OCI-LY3 (cell line): ENCODE measurements around the gene DNAAF8.

ENCODE experiments used
- EZH2phosphoT487 ChIP-seq: fragments of 200-600 bp; shearing (Covaris generic); IDR thresholded peaks from 2 replicates; pipeline ENCODE4 v1.6.1; 2018; ENCODE audit warnings: antibody characterized with exemption, mixed run types, low read depth
- TF ChIP-seq, protein P1 (sequence below): fragments of 200-600, 300-600 bp; sonication (generic); IDR thresholded peaks from 2 replicates; pipeline ENCODE4 v1.5.1; 2014; ENCODE audit warnings: antibody characterized with exemption, low read length, low read depth

GRCh38 chr16:4747906-4748681 lies 13.8 kb downstream of the DNAAF8 start:
- TF ChIP-seq, protein P1, sequence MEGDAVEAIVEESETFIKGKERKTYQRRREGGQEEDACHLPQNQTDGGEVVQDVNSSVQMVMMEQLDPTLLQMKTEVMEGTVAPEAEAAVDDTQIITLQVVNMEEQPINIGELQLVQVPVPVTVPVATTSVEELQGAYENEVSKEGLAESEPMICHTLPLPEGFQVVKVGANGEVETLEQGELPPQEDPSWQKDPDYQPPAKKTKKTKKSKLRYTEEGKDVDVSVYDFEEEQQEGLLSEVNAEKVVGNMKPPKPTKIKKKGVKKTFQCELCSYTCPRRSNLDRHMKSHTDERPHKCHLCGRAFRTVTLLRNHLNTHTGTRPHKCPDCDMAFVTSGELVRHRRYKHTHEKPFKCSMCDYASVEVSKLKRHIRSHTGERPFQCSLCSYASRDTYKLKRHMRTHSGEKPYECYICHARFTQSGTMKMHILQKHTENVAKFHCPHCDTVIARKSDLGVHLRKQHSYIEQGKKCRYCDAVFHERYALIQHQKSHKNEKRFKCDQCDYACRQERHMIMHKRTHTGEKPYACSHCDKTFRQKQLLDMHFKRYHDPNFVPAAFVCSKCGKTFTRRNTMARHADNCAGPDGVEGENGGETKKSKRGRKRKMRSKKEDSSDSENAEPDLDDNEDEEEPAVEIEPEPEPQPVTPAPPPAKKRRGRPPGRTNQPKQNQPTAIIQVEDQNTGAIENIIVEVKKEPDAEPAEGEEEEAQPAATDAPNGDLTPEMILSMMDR, result no peak
- TF ChIP-seq EZH2phosphoT487, result no peak
